Measurements from ENCODE around the gene GPR156. TPM values are rescaled to one million over a fixed set of nuclear protein-coding genes. Genes with fewer than 3 reads are reported as not detected.

GPR156 gene
- total RNA-seq, 1 donor from 2014 or later = 11.7 TPM

DNA sequence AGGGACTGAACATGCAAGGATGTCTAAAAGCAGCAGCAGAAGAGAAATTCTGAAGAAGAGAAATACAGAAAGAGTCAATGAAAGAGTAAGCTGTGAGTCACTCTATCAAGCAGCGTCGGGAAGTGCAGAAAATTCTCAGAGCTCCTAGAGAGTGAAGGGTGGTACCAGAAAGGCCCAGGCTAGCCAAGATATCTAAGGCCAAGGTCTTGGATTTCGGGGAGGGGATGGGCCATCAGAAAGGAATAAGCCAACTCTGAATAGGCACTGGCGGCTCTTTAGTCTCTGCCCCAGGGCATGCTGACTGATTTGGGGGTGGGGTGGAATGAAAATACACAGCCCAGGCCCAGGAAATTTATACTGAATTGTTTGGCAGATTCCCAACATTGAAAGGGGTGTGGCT is 70.8 kb downstream of the GPR156 start:
- peaks cover 14% of the 10 kb centered on the region for H3K4me1 Mint-ChIP-seq
- peak overlapping the region; percentile 63 for H3K27ac Mint-ChIP-seq
- H3K27me3 Mint-ChIP-seq (ENCODE audit: low read depth) = no peaks in the 10 kb centered on the region
- no peak for DNase-seq (ENCODE audit: low spot score in 2 of 2, unreplicated experiment in 2 of 2)
- H3K36me3 Mint-ChIP-seq = no peaks in the 10 kb centered on the region
- peaks cover 4% of the 10 kb centered on the region for H3K9me3 Mint-ChIP-seq
- H3K4me3 Mint-ChIP-seq = no peak overlapping the region
- TF ChIP-seq, protein P1, sequence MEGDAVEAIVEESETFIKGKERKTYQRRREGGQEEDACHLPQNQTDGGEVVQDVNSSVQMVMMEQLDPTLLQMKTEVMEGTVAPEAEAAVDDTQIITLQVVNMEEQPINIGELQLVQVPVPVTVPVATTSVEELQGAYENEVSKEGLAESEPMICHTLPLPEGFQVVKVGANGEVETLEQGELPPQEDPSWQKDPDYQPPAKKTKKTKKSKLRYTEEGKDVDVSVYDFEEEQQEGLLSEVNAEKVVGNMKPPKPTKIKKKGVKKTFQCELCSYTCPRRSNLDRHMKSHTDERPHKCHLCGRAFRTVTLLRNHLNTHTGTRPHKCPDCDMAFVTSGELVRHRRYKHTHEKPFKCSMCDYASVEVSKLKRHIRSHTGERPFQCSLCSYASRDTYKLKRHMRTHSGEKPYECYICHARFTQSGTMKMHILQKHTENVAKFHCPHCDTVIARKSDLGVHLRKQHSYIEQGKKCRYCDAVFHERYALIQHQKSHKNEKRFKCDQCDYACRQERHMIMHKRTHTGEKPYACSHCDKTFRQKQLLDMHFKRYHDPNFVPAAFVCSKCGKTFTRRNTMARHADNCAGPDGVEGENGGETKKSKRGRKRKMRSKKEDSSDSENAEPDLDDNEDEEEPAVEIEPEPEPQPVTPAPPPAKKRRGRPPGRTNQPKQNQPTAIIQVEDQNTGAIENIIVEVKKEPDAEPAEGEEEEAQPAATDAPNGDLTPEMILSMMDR (IDR thresholded peaks at IDR 0.05; ENCODE audit: unreplicated experiment) = no peak

DNA sequence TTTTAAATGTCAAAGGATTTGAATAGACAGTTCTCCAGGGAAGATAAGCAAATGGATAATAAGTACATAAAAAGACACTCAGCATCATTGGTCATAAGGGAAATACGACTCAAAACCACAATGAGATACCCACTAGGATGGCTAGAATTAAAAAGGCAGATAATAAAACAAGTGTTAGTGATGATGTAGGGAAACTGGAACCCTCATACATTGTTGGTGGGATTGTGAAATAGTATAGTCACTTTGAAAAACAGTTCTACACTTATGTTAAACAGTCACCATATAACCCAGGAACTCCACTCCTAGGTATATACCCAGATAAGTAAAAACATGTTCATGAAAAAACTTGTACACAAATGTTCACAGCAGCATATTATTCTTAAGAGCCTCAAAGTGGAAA is 72.5 kb downstream of the GPR156 start:
- peaks cover 17% of the 10 kb centered on the region for H3K4me1 Mint-ChIP-seq
- no peak for DNase-seq (ENCODE audit: low spot score in 2 of 2, unreplicated experiment in 2 of 2)
- H3K9me3 Mint-ChIP-seq = peaks cover 7% of the 10 kb centered on the region
- H3K4me3 Mint-ChIP-seq = no peak overlapping the region
- TF ChIP-seq, protein P1 (IDR thresholded peaks at IDR 0.05; ENCODE audit: unreplicated experiment) = no peak
- H3K27ac Mint-ChIP-seq = no peak overlapping the region
- peaks cover 2% of the 10 kb centered on the region for H3K36me3 Mint-ChIP-seq
- H3K27me3 Mint-ChIP-seq (ENCODE audit: low read depth) = no peaks in the 10 kb centered on the region

- peaks cover 17% of the 10 kb centered on the region for H3K4me1 Mint-ChIP-seq
- DNase-seq (ENCODE audit: low spot score in 2 of 2, unreplicated experiment in 2 of 2) = no peak
- peaks cover 2% of the 10 kb centered on the region for H3K36me3 Mint-ChIP-seq
- H3K9me3 Mint-ChIP-seq = peaks cover 16% of the 10 kb centered on the region
- H3K4me3 Mint-ChIP-seq = no peak overlapping the region
- H3K27ac Mint-ChIP-seq = no peak overlapping the region
- TF ChIP-seq, protein P1 (IDR thresholded peaks at IDR 0.05; ENCODE audit: unreplicated experiment) = no peak
- H3K27me3 Mint-ChIP-seq (ENCODE audit: low read depth) = no peaks in the 10 kb centered on the region
Measured at GRCh38 chr3:120209425-120209824, 75.6 kb downstream of the GPR156 start.

- no peak for DNase-seq (ENCODE audit: low spot score in 2 of 2, unreplicated experiment in 2 of 2)
- TF ChIP-seq, protein P1 (IDR thresholded peaks at IDR 0.05; ENCODE audit: unreplicated experiment) = no peak
- Mint-ChIP-seq H3K4me3 (no peak overlapping the region), H3K27ac (no peak overlapping the region), H3K9me3 (peaks cover 16% of the 10 kb centered on the region), H3K36me3 (peaks cover 2% of the 10 kb centered on the region), H3K27me3 (ENCODE audit: low read depth) (no peaks in the 10 kb centered on the region), H3K4me1 (peaks cover 9% of the 10 kb centered on the region)
Measured at GRCh38 chr3:120204338-120204737, 80.7 kb downstream of the GPR156 start.

GRCh38 chr3:120203621-120204020 is 81.4 kb downstream of the GPR156 start:
- Mint-ChIP-seq H3K27me3 (ENCODE audit: low read depth) (no peaks in the 10 kb centered on the region), H3K36me3 (peaks cover 2% of the 10 kb centered on the region), H3K9me3 (peaks cover 16% of the 10 kb centered on the region), H3K4me3 (no peak overlapping the region), H3K4me1 (peaks cover 5% of the 10 kb centered on the region), H3K27ac (no peak overlapping the region)
- TF ChIP-seq, protein P1 (IDR thresholded peaks at IDR 0.05; ENCODE audit: unreplicated experiment) = no peak
- DNase-seq (ENCODE audit: low spot score in 2 of 2, unreplicated experiment in 2 of 2) = no peak

- Mint-ChIP-seq H3K9me3 (peaks cover 10% of the 10 kb centered on the region), H3K4me1 (peaks cover 5% of the 10 kb centered on the region), H3K27ac (no peak overlapping the region), H3K36me3 (peaks cover 1% of the 10 kb centered on the region), H3K4me3 (no peak overlapping the region), H3K27me3 (ENCODE audit: low read depth) (no peaks in the 10 kb centered on the region)
- TF ChIP-seq, protein P1 (IDR thresholded peaks at IDR 0.05; ENCODE audit: unreplicated experiment) = no peak
- DNase-seq (ENCODE audit: low spot score in 2 of 2, unreplicated experiment in 2 of 2) = no peak
Measured at GRCh38 chr3:120203016-120203415, 82.0 kb downstream of the GPR156 start.

Measured in mesothelial cell of epicardium (in vitro differentiated cells).